ENCODE results near the gene NAV2. TPM values are rescaled to one million over a fixed set of nuclear protein-coding genes. Genes with fewer than 3 reads are reported as not detected.

NAV2 gene
- polyA plus RNA-seq, 1 donor from 2014 or later = 3.0 TPM

Small RNA genes lying within 50 kb of the gene (small RNA-seq; reads per million reads assigned to genes)
- 0 reads per million in 3 experiments for gene MIR4694

All from neural cell (in vitro differentiated cells).